Psoas muscle (tissue), 8 donors: ENCODE measurements around the gene VPS45. TPM values are rescaled to one million over a fixed set of nuclear protein-coding genes. Genes with fewer than 3 reads are reported as not detected.

ENCODE experiments used
- ATAC-seq, 4 donors: fragments of 200-7000 bp; cut with Tn5 transposase; one replicate each; pipeline ENCODE4 v1.9.1; 2020; ENCODE audit warnings: moderate library complexity in 3 of 4, mild to moderate bottlenecking in 2 of 4
- DNase-seq, 2 donors: peaks; one replicate each; pipeline ENCODE4 v3.0.0-alpha.2; 2020
- H3K27ac ChIP-seq: fragments of 200-600 bp; one replicate; pipeline ENCODE4 v1.8.0; 2022
- H3K27me3 ChIP-seq, 3 donors: fragments of 200-600 bp in 1 of 3; one replicate each; pipeline versions ENCODE4 v1.6.1 to v1.8.0; 2013 to 2022; ENCODE audit warnings: low read length in 2 of 3, mild to moderate bottlenecking in 2 of 3, moderate library complexity in 1 of 3; ENCODE audit not compliant: insufficient read depth in 3 of 3
- H3K36me3 ChIP-seq, 2 donors: fragments of 200-600 bp in 1 of 2; one replicate each; pipeline versions ENCODE4 v1.6.1 to v1.8.0; 2013 to 2022; ENCODE audit warnings: low read depth in 1 of 2, mild to moderate bottlenecking in 1 of 2, moderate library complexity in 1 of 2; ENCODE audit not compliant: insufficient read depth in 1 of 2
- H3K4me1 ChIP-seq: fragments of 200-600 bp; one replicate; pipeline ENCODE4 v1.8.0; 2022
- H3K4me3 ChIP-seq: fragments of 200-600 bp; one replicate; pipeline ENCODE4 v1.8.0; 2022; ENCODE audit warnings: mild to moderate bottlenecking
- H3K9me3 ChIP-seq: fragments of 200-600 bp; one replicate; pipeline ENCODE4 v1.8.0; 2022
- WGBS, 3 donors: extraction: QIAGEN DNeasy Blood & Tissue Kit; methylation state at CpG; one replicate each; pipeline versions ENCODE4 v1.1.6 to v1.1.7; 2013; 5-methylcytosine and 5-hydroxymethylcytosine counted together
- intact Hi-C, 2 donors: fragments of 100-400 bp; cut with DNase I; formaldehyde crosslinking; loops; one replicate each; pipeline versions ENCODE4 v1.11.0 to v1.14.2; 2022
- polyA plus RNA-seq, 3 donors: library from polyadenylated mRNA; stranded (reverse); fragments of 200-250 nt; gene quantifications; one replicate each; pipeline ENCODE4 v1.2.3, GENCODE V29; 2013
- total RNA-seq, 4 donors: library from RNA; stranded (reverse); fragmentation: NEBNext Ultra II Directional in 2 of 4; extraction: Animal tissue kit (Norgen Biotek cat#: 25700) in 2 of 4; gene quantifications; one replicate each; pipeline versions ENCODE4 v1.2.1 to v1.2.4, GENCODE V29; 2021 to 2023
- TF ChIP-seq, protein P1 (sequence below): fragments of 200-600 bp; IDR thresholded peaks from one replicate; pipeline ENCODE4 v1.8.0; 2022; ENCODE audit warnings: antibody characterized with exemption
- donor health status: healthy with polysubstance abuse.
- donor health status: DM: no; HTN: no; CAD: no; lungs with moderate emphysema.
- donor health status: Bipolar disorder and iron deficiency.
- donor health status: healthy.
- donor health status: DM: yes; HTN: yes; CAD: no.
- donor health status: DM: no; HTN: no; CAD: no.
- donor health status: DM: no; HTN: no; CAD: no.
- donor health status: DM: yes; HTN: yes; CAD: no.

Gene VPS45
- total and polyA plus RNA-seq, 7 donors = 13.0 to 36.0 (median 19.1) TPM

DNA sequence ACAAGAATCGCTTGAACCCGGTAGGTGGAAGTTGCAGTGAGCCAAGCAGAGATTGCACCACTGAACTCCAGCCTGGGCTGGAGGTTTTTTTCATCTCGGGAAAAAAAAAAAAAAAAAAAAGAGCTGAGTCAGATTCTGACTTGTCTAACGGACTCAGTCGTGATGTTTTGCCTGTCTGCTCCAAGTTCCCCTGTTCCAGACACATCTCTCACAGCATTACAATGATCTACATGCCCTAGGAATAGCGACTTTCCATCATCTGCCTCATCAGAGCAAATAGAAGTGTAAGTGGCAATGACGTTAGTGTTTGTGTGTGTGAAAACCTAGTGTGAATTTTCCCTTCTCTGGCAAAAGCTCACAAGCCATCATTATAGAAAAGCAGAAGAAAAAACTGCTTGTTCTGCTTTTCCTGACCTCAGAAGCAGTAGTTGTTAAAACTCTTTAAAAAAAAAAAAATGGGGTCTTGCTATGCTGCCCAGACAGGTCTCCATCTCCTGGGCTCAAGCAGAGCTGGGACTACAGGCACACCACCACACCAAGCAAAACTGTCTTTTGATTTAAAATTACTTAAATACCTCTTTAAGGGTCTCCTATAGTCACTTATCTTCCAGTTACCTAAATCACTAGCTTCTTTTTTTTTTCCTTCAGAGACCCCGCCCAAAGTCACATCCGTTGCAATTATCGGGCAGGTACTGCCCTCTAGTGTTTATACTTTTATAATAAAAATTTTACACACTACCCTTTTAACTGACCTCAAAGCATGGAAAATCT, 119.4 kb downstream of the VPS45 start:
- ATAC-seq = peak; percentile 34 to 73 (median 44)
- H3K27me3 ChIP-seq = no peaks in the 10 kb centered on the region
- H3K4me3 ChIP-seq = no peak overlapping the region
- 35 to 49% (median 37%) methylated on average over 10 of the region's 10 CpGs for whole genome bisulfite sequencing, 3 donors
- TF ChIP-seq, protein P1, sequence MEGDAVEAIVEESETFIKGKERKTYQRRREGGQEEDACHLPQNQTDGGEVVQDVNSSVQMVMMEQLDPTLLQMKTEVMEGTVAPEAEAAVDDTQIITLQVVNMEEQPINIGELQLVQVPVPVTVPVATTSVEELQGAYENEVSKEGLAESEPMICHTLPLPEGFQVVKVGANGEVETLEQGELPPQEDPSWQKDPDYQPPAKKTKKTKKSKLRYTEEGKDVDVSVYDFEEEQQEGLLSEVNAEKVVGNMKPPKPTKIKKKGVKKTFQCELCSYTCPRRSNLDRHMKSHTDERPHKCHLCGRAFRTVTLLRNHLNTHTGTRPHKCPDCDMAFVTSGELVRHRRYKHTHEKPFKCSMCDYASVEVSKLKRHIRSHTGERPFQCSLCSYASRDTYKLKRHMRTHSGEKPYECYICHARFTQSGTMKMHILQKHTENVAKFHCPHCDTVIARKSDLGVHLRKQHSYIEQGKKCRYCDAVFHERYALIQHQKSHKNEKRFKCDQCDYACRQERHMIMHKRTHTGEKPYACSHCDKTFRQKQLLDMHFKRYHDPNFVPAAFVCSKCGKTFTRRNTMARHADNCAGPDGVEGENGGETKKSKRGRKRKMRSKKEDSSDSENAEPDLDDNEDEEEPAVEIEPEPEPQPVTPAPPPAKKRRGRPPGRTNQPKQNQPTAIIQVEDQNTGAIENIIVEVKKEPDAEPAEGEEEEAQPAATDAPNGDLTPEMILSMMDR = peak; percentile 55
- no peak for DNase-seq
- H3K27ac ChIP-seq = no peak overlapping the region
- intact Hi-C loops = no loop called here
- H3K4me1 ChIP-seq = no peaks in the 10 kb centered on the region
- H3K36me3 ChIP-seq = no peaks in the 10 kb centered on the region
- no peaks in the 10 kb centered on the region for H3K9me3 ChIP-seq

DNA sequence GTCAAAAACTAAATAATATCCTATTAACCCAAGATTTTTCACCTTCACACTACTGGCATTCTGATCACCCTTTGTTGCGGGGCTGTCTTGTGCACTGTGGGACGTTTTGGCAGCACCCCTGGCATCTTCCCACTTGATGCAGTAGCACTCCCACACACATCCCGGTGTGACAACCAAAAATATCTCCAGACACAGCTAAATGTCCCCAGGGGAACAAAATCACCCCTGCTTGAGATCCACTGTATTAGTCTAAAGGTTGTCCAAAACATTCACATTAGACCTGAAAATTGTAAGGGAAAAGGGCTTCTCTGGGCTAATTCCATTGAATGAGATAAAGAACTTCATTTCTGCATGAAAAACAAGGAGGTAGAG, 120.0 kb downstream of the VPS45 start:
- Histone ChIP-seq H3K9me3 (no peaks in the 10 kb centered on the region), H3K4me1 (no peaks in the 10 kb centered on the region), H3K27me3 (no peaks in the 10 kb centered on the region), H3K36me3 (no peaks in the 10 kb centered on the region), H3K27ac (no peak overlapping the region), H3K4me3 (no peak overlapping the region)
- WGBS, 3 donors = 6 to 12% (median 10%) methylated on average over 3 of the region's 3 CpGs
- intact Hi-C loops = no loop called here
- DNase-seq (no peak), ATAC-seq (peak in 3 of 4 donors; percentile 14 to 40 (median 31))
- TF ChIP-seq, protein P1 = no peak

DNA sequence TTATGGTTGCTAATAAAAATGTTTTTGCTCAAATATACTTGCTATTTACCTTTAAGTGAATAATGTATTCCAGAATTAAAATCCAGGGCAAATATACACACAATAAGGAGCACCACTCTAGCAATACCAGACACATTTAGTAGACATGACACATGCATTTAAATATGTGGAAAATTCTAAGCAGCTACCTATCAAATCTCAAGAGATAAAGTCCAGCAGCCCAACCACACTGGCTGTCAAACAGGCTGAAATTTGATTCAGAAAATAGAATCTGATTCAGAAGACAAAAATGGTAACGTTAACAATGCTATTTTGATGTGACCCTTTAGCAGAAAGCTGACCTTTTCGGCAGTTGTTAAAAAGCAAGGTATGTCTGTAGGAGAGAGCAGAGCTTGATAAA, 124.4 kb downstream of the VPS45 start:
- 9 to 24% (median 11%) methylated on average over 2 of the region's 2 CpGs for WGBS, 3 donors
- H3K36me3 ChIP-seq = no peaks in the 10 kb centered on the region
- no peak overlapping the region for H3K4me3 ChIP-seq
- H3K4me1 ChIP-seq = no peaks in the 10 kb centered on the region
- peak overlapping the region; percentile 62 for H3K27ac ChIP-seq
- TF ChIP-seq, protein P1 = no peak
- no peaks in the 10 kb centered on the region for H3K27me3 ChIP-seq
- intact Hi-C loops = no loop called here
- no peak for DNase-seq
- no peaks in the 10 kb centered on the region for H3K9me3 ChIP-seq
- peak; percentile 82 to 92 (median 90) for ATAC-seq

DNA sequence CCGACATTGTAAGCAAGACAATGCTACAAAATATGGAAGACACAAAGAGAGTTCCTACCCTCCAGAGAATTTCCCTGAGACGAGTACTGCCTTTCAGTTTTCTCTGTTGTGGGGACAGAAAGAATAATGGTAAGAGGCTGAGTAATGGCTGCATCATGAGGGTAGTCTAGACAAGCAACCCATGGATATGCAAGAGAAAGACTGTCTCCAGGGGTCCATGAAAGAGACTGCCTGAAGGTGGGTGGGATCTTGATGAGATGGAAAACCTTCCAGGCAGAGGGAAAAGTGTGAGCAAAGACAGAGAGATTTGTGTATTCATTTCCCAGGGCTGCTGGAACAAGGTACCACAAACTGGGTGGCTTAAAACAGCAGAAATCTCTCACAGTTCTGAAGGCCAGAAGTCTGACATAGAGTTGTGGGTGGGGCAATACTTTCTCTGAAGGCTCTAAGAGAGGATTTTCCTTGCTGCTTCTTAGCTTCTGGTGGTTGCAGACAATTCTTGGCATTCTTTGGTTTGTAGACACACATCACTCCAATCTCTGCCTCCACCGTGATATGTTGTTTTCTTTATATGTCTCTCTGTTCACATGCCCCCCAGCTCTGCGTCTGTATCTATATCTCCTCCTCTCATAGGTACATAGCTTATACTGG, 126.9 kb downstream of the VPS45 start:
- H3K9me3 ChIP-seq = no peaks in the 10 kb centered on the region
- WGBS, 3 donors = 87 to 88% (median 88%) methylated on average over 4 of the region's 4 CpGs
- no peaks in the 10 kb centered on the region for H3K27me3 ChIP-seq
- H3K4me1 ChIP-seq = no peaks in the 10 kb centered on the region
- DNase-seq (no peak), ATAC-seq (no peak)
- no peak overlapping the region for H3K27ac ChIP-seq
- intact Hi-C loops = no loop called here
- no peaks in the 10 kb centered on the region for H3K36me3 ChIP-seq
- TF ChIP-seq, protein P1 = no peak
- H3K4me3 ChIP-seq = no peak overlapping the region

Other genes with a start within 250 kb of the VPS45 start
- gene BOLA1, start 168.2 kb upstream of the VPS45 start, total RNA-seq = 10 to 100 TPM; 13.9 to 18.1 (median 15.8) TPM
- 10 to 100 TPM; 24.0 to 45.3 (median 32.1) TPM for gene BOLA1, start 168.2 kb upstream of the VPS45 start, polyA plus RNA-seq
- gene SV2A, start 149.9 kb upstream of the VPS45 start, total RNA-seq = under 1 TPM; 0.13 to 0.48 (median 0.25) TPM
- under 1 TPM; 0.14 to 0.19 (median 0.14) TPM for gene SV2A, start 149.9 kb upstream of the VPS45 start, polyA plus RNA-seq
- gene SF3B4, start 140.0 kb upstream of the VPS45 start, total RNA-seq = 10 to 100 TPM; 13.0 to 26.9 (median 21.9) TPM
- gene SF3B4, start 140.0 kb upstream of the VPS45 start, polyA plus RNA-seq = 10 to 100 TPM; 13.9 to 28.9 (median 16.7) TPM
- gene MTMR11, start 130.9 kb upstream of the VPS45 start, total RNA-seq = 1 to 10 TPM; 1.0 to 3.0 (median 1.8) TPM
- gene MTMR11, start 130.9 kb upstream of the VPS45 start, polyA plus RNA-seq = 1 to 10 TPM in 1 of 3 donors, under 1 TPM in 2; 0.78 to 1.7 (median 0.80) TPM
- gene OTUD7B, start 57.0 kb upstream of the VPS45 start, total RNA-seq = 10 to 100 TPM; 47.4 to 62.0 (median 59.4) TPM
- gene OTUD7B, start 57.0 kb upstream of the VPS45 start, polyA plus RNA-seq = 10 to 100 TPM in 1 of 3 donors, 1 to 10 TPM in 2; 6.8 to 29.6 (median 9.8) TPM
- 10 to 100 TPM; 37.7 to 68.7 (median 41.9) TPM for gene PLEKHO1, start 82.1 kb downstream of the VPS45 start, total RNA-seq
- gene PLEKHO1, start 82.1 kb downstream of the VPS45 start, polyA plus RNA-seq = 100 to 1,000 TPM in 1 of 3 donors, 10 to 100 TPM in 2; 71.4 to 119 (median 84.9) TPM
- gene ANP32E, start 168.3 kb downstream of the VPS45 start, total RNA-seq = 10 to 100 TPM; 26.9 to 37.4 (median 31.9) TPM
- 10 to 100 TPM; 14.4 to 93.0 (median 23.2) TPM for gene ANP32E, start 168.3 kb downstream of the VPS45 start, polyA plus RNA-seq
- gene CA14, start 190.0 kb downstream of the VPS45 start, total RNA-seq = under 1 TPM in 2 of 4 donors, not detected in 2; 0.30 to 0.48 TPM
- under 1 TPM; 0.04 to 0.89 (median 0.61) TPM for gene CA14, start 190.0 kb downstream of the VPS45 start, polyA plus RNA-seq
- gene APH1A, start 201.2 kb downstream of the VPS45 start, total RNA-seq = 10 to 100 TPM; 33.1 to 69.3 (median 51.1) TPM
- 10 to 100 TPM; 48.5 to 91.5 (median 69.7) TPM for gene APH1A, start 201.2 kb downstream of the VPS45 start, polyA plus RNA-seq
- gene C1orf54, start 205.0 kb downstream of the VPS45 start, total RNA-seq = 1 to 10 TPM; 4.7 to 7.6 (median 6.1) TPM
- 1 to 10 TPM; 6.4 to 7.0 (median 6.8) TPM for gene C1orf54, start 205.0 kb downstream of the VPS45 start, polyA plus RNA-seq
- 10 to 100 TPM in 3 of 4 donors, 1 to 10 TPM in 1; 6.2 to 23.4 (median 14.5) TPM for gene CIART, start 214.8 kb downstream of the VPS45 start, total RNA-seq
- 10 to 100 TPM in 2 of 3 donors, 1 to 10 TPM in 1; 1.6 to 11.7 (median 11.6) TPM for gene CIART, start 214.8 kb downstream of the VPS45 start, polyA plus RNA-seq
- gene MRPS21, start 226.1 kb downstream of the VPS45 start, total RNA-seq = 10 to 100 TPM; 50.1 to 55.0 (median 53.2) TPM
- gene MRPS21, start 226.1 kb downstream of the VPS45 start, polyA plus RNA-seq = 10 to 100 TPM; 53.4 to 87.8 (median 55.6) TPM